IPS-18c (cell line): Measurements from ENCODE around the gene ULBP1.
A peak's percentile ranks its signal among the peaks of the same experiment; 100 is the strongest.
"Not testable (repeated sequence)": the region's sequence is repeated elsewhere in the genome, so short reads cannot be mapped to it uniquely, and the experiment has no call there.

ENCODE experiments used
- H3K4me3 ChIP-seq: 2 replicates; pipeline ENCODE4 v1.7.0; 2013; ENCODE audit warnings: low read depth, mild to moderate bottlenecking, low read length, moderate library complexity; ENCODE audit not compliant: insufficient read depth
- H3K9me3 ChIP-seq: one replicate; pipeline ENCODE4 v1.6.1; 2013; ENCODE audit warnings: mild to moderate bottlenecking, low read length, moderate library complexity; ENCODE audit not compliant: control insufficient read depth, insufficient read depth

ULBP1 gene, protein sequence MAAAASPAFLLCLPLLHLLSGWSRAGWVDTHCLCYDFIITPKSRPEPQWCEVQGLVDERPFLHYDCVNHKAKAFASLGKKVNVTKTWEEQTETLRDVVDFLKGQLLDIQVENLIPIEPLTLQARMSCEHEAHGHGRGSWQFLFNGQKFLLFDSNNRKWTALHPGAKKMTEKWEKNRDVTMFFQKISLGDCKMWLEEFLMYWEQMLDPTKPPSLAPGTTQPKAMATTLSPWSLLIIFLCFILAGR

DNA sequence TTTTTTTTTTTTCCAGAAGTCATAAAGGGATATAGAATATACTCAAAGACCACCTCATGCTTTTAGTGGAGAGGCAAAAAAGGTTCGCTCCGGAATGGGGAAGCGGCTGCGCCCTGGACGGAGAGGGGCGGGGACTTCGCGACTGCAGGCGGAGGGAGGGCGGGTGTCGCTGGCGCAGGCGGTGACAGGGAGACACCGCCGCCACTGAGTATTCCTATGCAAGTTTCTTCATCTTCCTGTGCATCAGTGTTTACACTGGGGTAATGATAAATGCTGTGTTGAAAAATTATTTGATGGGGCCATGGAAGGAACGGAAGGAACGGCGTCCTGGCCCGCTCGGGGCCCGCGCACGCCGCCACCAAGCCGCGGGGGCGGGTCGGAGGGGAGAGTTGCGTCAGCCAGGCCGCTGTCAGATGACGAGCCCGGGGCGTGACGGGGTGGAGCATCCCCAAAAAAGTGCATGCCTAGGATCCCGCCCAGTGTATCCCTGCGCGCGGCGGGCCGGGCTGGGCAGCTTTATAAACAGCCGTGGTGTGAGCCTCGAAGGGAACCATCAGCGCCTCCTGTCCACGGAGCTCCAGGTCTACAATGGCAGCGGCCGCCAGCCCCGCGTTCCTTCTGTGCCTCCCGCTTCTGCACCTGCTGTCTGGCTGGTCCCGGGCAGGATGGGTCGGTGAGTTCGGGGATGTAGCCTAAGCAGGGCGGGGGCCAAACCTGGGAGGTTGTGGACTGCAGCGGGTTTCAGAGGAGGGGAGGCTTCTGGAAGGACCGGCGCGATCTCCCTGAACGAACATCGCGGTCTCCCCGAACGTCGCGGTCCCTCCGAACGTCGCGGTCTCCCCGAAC lies at the start of gene ULBP1:
ULBP1 (plus strand) TSS at position 482 of the 846 bp plus-strand sequence; CDS start at position 589, 107 bp downstream.
- Histone ChIP-seq H3K9me3 (peaks cover 5% of the 10 kb centered on the region), H3K4me3 (peak within 1 kb of the TSS; percentile 62)

DNA sequence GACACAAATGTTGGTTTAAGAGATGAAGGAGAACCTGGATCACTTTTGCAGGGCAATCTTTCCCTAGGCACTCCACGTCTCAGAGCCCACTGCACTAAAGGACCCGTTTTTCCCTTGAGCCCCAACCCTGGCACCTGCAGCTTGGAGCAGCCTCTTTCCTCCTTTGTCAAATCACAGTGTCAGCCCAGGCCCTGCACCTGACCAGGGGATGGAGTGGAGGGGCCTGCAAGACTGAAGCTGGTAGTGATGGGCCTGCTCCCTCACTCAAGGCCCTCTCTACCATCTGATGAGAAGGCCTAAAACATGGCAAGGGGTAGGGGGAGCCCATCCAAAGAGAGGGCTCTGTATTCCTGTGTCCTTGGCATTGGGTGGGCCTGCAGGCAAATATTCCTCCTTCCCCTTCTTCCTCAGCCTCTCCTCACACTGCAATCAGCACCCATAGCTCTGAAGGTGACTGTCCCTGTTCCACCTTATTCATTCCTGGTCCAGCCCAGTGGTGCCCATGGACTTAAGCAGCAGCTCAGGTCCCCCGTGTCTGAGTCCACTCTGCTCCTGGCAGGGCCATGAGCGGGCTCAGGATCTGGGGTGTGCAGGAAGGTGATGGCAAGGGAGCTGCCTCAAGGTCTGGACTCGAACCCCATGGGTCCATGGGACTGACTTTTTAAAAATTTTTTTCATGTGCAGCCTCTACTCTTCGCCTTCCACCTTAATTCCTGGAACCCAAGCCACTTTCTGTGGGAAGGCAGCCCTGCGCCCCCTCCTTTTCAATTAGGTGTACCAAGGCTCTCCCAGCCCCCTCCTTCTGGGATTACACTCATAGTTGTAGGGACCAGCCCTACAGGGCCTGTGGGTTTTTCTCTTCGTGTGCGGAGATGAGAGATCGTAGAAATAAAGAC lies 47.5 kb upstream of the ULBP1 start:
- Histone ChIP-seq H3K4me3 (no peak overlapping the region), H3K9me3 (no peaks in the 10 kb centered on the region)

DNA sequence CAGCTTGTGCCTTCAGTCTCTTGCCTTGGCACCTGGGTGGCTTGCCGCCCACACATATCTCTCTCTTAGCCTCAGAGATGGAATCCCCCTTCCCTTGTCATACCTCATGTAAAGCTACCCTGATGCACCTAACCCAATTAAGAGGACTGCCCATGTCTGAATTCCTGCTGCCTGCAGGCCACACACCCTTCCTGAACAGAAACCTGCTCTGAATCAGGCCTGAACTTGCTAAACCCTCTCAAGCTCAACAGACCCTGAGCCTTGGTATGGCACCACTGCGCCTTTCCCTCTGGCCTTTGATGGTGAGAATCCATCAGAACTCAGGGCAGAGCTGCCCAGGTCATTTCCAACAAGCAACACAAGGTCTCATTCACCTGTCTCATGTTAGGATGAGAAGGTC lies 46.1 kb upstream of the ULBP1 start:
- Histone ChIP-seq H3K4me3 (no peak overlapping the region), H3K9me3 (no peaks in the 10 kb centered on the region)

DNA sequence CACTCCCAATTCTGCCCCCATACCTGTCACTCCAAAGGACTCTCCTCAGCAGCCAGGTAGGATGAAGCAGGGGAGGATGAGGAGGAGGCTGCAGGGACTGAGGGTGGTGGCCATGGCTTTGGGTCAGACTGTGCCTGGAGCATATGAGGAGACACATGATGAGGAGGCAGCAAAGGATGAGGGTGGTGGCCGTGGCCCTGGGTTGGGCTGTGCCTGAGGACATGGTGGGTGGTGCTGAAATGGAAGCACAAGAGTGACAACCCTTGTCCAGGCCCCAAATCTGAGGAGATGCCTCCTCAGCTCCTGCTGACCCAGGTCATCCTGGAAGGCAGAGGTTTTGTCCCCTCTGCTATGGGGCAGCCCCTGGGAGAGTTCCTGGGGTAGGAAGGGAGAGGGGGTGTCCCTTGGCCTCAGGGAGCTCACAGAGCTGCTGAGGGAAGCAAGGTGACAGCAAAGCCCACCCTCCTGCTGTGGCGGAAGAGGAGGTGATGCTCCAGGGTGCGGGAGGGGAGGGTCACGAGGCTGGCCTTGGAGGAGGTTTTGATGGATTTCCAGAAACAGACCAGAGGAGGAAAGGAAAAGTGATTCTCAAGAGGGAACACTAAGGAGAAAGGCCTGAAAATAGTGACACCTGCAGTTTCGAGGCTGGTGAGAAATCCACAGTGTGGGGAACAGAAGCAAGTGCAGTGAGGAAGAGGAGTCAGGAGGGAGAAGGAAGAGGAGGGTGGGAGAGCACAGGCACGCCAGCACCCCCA lies 45.4 kb upstream of the ULBP1 start:
- no peak overlapping the region for H3K4me3 ChIP-seq
- no peaks in the 10 kb centered on the region for H3K9me3 ChIP-seq

DNA sequence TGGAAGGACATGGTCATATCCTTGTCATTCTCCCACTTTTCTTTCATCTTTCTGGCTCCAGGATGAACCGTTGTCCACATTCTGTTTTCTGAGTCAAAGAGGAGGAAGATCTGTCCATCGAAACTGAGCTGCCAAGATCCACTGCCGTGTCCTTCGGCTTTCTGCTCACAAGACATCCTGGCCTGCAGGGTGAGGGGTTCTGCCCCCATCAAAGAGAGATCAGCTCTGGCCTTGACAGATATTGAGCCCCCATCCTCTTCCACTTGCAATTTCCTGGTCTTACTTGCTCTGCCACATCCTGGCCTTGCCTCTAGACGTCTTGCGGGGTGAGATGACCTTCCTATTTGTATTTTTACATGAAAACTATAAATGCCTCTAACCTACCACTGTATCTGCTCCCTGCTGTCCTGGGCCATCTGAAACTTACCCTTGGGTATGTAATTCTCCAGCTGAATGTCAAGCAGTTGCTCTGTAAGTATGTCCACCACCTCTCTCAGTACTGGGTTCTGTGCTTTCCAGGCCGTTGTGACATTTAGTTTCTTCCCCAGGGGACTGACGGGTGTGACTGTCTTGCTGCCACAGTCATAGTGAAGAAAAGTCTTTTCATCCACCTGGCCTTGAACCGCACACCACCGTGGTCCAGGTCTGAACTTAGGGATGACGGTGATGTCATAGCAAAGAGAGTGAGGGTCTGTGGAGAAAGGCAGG lies 44.5 kb upstream of the ULBP1 start:
- H3K9me3 ChIP-seq, H3K4me3 ChIP-seq: not testable (repeated sequence)

DNA sequence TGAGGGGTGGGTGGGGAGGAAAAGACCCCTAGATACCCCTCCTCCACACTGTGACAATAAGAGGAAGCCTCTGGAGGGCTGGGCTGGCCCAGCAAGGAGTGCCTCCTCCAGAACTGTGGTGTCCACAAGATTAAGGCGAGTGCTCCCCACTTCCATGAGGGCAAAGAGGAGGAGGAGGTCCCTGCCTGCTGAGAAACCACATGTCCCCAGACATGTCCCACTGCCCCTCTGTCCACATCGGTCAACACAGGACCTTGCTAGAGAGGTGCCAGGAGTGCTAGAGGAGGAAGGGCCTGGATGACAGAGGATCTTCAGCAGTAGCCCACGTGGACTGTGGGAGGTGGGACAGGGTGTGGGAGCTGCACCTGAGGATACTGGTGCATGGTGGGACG lies 43.9 kb upstream of the ULBP1 start:
- no peak overlapping the region for H3K4me3 ChIP-seq
- H3K9me3 ChIP-seq, result no peaks in the 10 kb centered on the region

DNA sequence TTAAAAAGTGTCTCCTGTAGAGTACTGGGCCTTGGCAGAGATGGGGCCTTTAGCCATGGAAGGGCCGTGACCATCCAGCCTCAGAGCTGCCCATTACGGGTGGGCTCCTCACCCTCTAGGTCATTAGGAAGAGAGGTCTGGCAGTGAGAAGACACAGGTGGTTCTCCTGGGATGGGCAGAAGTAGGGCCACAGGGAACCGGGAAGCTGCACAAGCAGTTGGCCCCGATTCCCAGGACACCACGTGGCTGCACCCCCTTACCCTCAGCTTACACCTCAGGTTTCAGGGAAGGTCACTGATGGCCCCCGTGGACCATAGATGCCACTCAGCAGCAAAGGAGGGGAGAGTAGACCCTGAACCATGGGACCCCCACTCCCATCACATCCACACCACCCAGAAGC lies 42.4 kb upstream of the ULBP1 start:
- no peak overlapping the region for H3K4me3 ChIP-seq

DNA sequence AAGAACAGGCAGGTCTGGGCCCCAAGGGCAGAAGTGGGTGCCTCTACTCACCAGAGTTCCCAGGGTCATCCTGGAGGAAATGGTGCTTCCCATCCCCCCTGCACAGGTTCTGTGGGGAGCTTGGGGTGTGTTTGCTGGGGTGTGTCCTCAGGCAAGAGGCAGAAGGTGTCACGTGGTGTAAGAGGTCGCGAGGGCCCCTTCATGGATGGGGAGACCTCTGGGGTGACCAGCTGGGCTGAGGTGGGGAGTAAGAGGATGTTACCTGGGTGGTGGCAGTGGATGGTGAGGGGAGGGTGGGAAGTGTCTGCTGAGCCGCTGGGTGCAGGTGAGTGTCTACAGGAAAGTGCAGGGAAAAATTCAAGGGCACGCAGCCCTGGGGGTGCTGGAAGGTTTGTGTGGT lies 41.7 kb upstream of the ULBP1 start:
- H3K9me3 ChIP-seq, result not testable (repeated sequence)
- peak overlapping the region; percentile 73 for H3K4me3 ChIP-seq

More for the DNA sequence above, 42.4 kb upstream of the ULBP1 start:
- H3K9me3 ChIP-seq, result no peaks in the 10 kb centered on the region

DNA sequence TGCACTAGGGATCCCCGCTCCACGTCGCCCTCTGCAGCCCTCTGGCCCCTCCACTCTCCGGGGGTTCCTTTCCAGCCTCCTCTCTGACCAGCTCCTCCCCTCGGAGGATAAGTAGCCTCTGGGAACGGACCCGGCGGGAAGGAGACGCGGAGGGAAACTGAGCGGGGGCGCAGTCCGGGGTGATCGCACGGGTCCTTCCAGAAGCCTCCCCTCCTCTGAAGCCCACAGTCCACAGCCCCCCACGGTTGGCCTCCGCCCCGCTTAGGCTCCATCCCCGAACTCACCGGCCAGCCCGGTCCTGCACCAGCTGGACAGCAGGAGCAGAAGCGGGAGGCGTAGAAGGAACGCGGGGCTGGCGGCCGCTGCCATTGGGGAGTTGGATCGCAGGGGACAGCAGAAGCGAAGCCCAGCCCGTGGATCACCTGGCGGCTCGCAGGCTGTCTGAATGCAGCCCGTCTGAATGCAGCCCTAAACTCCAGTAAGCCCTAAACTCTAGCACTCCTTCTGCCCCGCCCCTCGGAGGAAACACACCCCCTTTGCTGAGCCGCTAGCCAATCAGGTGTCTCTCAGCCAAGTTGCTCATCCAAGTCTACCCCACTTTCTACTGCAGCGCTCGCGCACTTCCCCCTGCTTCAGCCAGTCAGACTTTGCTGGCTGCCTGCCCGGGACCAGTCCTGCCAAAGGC lies 41.0 kb upstream of the ULBP1 start, which contains the start of gene RAET1G:
RAET1G (minus strand) TSS at position 480 of the 685 bp plus-strand sequence; CDS start at position 369, 111 bp downstream.
- H3K9me3 ChIP-seq, result no peaks in the 10 kb centered on the region
- H3K4me3 ChIP-seq, result peak within 1 kb of the TSS; percentile 73

DNA sequence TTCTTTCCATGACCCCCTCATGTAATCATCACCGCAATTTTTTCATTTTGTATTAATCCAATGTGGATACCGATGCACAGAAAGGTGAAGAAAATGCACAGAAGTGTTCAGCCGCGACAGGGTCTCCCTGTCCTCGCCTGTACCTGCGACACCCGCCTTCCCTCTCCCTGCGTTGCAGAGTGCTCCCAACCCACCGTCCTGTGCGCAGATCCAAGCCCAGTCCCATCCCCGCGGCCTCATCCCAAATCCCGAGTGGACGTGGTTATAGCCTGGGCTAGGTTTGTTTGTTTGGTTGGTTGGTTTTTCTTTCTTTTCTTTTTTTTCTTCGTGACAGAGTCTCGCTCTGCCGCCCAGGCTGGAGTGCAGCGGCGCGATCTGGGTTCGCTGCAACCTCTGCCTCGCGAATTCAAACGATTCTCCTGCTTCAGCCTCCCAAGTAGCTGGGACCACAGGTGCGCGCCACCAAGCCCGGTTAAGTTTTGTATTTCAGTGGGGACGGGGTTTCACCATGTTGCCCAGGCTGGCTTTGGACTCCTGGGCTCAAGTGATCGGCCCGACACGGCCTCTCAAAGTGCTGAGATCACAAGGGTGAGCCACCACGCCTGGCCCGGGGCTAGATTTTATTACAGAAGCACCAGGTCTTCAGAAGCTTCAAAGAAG lies 40.3 kb upstream of the ULBP1 start:
- Histone ChIP-seq H3K9me3 (no peaks in the 10 kb centered on the region), H3K4me3 (peak overlapping the region; percentile 73)

DNA sequence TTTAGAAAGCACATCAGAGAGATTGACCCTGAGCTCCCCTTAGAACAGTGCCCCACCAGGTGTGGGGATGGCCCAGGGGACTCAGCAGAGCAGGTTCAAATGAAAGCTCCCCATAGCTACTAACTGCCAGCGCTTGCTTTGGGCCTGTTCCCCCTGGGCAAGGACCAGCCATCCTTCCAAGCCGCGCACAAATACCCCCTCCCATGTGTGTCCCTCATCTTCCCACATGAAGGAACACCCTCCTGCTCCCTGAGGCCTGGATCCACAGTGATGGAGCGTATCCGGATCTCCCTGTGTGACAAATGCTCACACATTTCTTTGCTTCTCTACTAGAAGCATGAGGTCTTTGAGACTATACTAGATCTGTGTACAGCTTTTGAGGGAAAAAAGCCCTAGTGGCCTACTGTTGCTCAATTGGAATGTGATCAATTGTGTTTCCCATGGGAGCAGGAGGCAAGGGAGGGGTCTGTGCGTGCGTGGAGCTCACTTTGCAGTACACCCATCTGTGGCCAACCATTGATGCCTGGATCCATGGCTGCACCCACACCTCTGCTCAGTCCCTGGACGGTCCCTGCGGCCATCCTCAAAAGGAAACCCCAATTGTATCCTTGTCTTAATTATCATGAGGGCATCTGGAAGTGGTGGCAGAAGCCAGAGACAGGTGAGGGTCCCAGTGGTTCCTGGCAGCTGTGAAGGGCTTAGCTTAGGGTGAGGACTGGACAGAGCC lies 39.4 kb upstream of the ULBP1 start:
- no peak overlapping the region for H3K4me3 ChIP-seq
- H3K9me3 ChIP-seq, result no peaks in the 10 kb centered on the region

DNA sequence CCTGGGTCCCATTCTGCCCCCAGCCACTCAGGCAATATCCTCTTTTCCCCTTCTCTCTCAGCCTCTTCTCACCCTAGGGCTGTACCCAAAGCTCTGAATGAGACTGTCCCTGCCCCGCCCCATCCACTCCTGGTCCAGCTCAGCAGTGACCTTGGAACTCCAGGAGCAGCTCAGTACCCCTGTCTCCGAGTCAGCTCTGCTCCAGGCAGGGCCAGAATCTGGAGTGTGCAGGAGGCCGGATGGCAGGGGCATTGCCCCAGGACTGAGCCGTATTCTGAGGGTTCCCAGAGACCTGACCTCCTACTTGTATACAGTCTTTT lies 38.9 kb upstream of the ULBP1 start:
- H3K4me3 ChIP-seq, result no peak overlapping the region
- no peaks in the 10 kb centered on the region for H3K9me3 ChIP-seq

DNA sequence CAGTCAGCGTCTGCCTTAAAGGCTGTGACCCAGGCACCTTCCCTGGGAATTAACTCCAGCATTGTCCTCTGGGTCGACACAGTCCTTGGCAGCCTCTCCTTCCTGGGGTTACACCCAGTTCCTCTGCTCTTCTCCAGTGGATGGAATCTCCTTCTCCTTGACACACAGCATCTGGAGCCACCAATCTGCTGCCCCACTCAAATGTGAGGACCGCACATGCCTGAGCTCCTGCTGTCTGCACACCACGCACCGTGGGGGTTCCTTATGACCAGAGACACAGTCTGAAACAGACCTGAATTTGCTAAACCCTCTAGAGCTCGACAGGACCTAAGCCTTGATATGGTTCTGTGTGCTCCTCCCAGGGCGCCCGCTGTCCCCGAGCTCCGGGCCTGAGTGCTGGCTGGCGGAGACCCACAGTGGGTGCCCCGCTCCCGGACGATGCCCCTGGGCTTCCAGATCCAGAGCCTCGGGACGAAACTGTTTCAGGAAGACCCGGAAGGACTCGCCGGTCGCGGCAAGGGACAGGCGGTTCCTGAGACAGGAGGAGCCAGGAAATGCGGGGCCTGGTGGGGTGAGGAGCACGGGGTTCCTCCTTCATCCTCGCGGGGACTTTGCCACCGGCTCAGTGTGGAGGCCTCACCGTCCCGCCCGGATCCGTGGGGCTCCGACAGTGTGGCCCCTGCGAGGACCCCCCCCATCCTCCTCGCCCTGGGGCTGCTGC lies 38.3 kb upstream of the ULBP1 start:
- no peaks in the 10 kb centered on the region for H3K9me3 ChIP-seq
- peak overlapping the region; percentile 62 for H3K4me3 ChIP-seq

DNA sequence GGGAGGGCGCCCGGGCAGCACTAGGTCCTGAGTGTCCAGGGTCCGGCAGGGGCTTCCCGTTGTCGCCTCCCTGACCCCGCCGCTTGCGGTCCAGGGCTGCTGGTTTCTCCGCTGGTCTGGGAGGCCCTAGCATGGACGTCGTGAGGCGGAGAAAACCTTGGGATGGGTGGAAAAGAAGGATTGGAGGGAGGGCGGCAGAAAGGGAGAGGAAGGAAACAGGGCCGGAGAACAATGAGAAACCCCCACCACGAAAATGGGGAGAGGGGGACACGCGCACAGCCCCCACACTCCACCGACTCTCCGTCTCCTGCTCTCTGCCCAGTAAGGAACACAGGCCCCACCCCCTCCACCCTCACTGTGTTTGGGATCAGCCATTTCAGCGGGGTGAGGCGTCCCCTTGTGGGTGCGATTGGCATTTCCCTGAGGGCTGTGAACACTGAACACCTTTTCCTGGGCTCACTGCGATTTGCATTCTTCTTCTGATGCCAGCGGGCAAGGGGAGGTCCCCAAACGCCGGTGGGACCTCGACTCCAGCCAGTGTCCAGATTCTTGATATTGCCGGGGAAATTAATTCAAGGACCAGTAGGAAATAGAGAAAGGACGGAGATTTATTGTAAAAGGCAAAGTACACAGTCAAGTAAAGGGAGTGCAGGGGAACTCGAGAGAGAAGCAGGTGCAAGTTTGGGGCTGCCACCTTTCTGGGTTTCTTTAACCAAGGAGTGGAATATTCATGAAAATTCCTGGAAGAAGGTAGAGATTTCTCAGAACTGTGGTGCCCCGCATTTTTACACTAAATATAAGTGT lies 37.6 kb upstream of the ULBP1 start:
- Histone ChIP-seq H3K9me3 (no peaks in the 10 kb centered on the region), H3K4me3 (peak overlapping the region; percentile 62)
